Peyer's patch (tissue), 4 donors: Measurements from ENCODE around the gene ARHGAP31.

Experiments used
- POLR2A ChIP-seq, 2 donors: fragments of 450-650 bp; IDR thresholded peaks; one replicate each; pipeline ENCODE4 v1.5.1; 2017; ENCODE audit warnings: antibody characterized with exemption in 2 of 2, mild to moderate bottlenecking in 2 of 2, moderate library complexity in 2 of 2
- TF ChIP-seq, protein P1 (sequence below), 6 experiments: fragments of 450-650 bp in 4 of 6; fragments of 200-600 bp in 2 of 6; sonication (generic) in 1 of 6; IDR thresholded peaks; one replicate each; pipeline ENCODE4 v1.5.1; 2017 to 2019; ENCODE audit warnings: antibody characterized with exemption in 6 of 6, mild to moderate bottlenecking in 3 of 6, moderate library complexity in 1 of 6

DNA sequence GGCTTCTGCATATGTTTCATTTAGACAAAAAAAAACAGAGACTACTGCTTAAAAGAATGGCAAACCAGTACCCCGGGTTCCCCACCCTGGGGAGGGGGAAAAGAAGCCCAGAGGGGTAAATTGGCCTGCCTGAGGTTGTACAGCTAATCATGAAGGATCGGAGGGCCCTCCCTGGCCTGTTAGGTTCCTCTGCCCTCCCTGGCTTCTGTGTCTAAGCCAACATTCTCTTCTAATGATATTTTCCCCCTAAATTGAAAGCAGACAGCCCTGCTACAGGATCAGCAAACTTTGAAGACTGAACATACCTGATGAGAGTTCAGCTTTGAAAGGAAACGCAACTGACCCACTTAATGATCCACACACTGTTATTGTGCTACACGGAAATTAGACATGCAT, 2.5 kb downstream of the ARHGAP31 start:
- no peak for TF ChIP-seq POLR2A (IDR thresholded peaks at IDR 0.05)
- TF ChIP-seq, protein P1, sequence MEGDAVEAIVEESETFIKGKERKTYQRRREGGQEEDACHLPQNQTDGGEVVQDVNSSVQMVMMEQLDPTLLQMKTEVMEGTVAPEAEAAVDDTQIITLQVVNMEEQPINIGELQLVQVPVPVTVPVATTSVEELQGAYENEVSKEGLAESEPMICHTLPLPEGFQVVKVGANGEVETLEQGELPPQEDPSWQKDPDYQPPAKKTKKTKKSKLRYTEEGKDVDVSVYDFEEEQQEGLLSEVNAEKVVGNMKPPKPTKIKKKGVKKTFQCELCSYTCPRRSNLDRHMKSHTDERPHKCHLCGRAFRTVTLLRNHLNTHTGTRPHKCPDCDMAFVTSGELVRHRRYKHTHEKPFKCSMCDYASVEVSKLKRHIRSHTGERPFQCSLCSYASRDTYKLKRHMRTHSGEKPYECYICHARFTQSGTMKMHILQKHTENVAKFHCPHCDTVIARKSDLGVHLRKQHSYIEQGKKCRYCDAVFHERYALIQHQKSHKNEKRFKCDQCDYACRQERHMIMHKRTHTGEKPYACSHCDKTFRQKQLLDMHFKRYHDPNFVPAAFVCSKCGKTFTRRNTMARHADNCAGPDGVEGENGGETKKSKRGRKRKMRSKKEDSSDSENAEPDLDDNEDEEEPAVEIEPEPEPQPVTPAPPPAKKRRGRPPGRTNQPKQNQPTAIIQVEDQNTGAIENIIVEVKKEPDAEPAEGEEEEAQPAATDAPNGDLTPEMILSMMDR (IDR thresholded peaks at IDR 0.05), result no peak
